ENCODE measurements around the gene WDR91. TPM values are rescaled to one million over a fixed set of nuclear protein-coding genes. Genes with fewer than 3 reads are reported as not detected.

Gene WDR91
- total and polyA plus RNA-seq, 8 donors = 6.3 to 79.4 (median 15.5) TPM

GRCh38 chr7:135166338-135166990 is 44.9 kb downstream of the WDR91 start:
- WGBS, 5 donors = 73 to 90% (median 82%) methylated on average over 17 to 18 of the region's 18 CpGs
- intact Hi-C loops (cut with DNase I; ENCODE audit: low total_unique reads) = loop anchor here (10.0 kb wide), 1 partner anchor 172 kb away; no protein-coding TSS in a partner anchor
- H3K27ac ChIP-seq = peak overlapping the region in 4 of 5 donors; percentile 41 to 99 (median 96)
- no peaks in the 10 kb centered on the region for H3K27me3 ChIP-seq
- no peak for TF ChIP-seq EP300 (IDR thresholded peaks at IDR 0.05)
- peaks cover 32 to 67% (median 58%) of the 10 kb centered on the region in 4 donors for H3K4me1 ChIP-seq
- no peaks in the 10 kb centered on the region for H3K9me3 ChIP-seq
- H3K36me3 ChIP-seq = peaks cover 31 to 56% (median 50%) of the 10 kb centered on the region in 4 donors
- DNase-seq = peak in 1 of 2 donors; percentile 53
- H3K4me3 ChIP-seq = no peak overlapping the region

GRCh38 chr7:135165862-135166261 is 45.5 kb downstream of the WDR91 start:
- peaks cover 31 to 56% (median 50%) of the 10 kb centered on the region in 4 donors for H3K36me3 ChIP-seq
- no peaks in the 10 kb centered on the region for H3K27me3 ChIP-seq
- no peak for TF ChIP-seq CTCF (IDR thresholded peaks at IDR 0.05)
- TF ChIP-seq EP300 (IDR thresholded peaks at IDR 0.05) = no peak
- TF ChIP-seq POLR2AphosphoS5 (IDR thresholded peaks at IDR 0.05) = no peak
- TF ChIP-seq POLR2A (IDR thresholded peaks at IDR 0.05) = no peak
- no peaks in the 10 kb centered on the region for H3K9me3 ChIP-seq
- 74 to 90% (median 82%) methylated on average over 4 of the region's 4 CpGs for WGBS, 5 donors
- H3K4me3 ChIP-seq = no peak overlapping the region
- no peak for DNase-seq
- peak overlapping the region in 3 of 5 donors; percentile 96 to 99 (median 97) for H3K27ac ChIP-seq
- H3K4me1 ChIP-seq = peaks cover 31 to 67% (median 58%) of the 10 kb centered on the region in 4 donors
- intact Hi-C loops (cut with DNase I; ENCODE audit: low total_unique reads) = loop anchor here (10.0 kb wide), 1 partner anchor 171 kb away; no protein-coding TSS in a partner anchor

DNA sequence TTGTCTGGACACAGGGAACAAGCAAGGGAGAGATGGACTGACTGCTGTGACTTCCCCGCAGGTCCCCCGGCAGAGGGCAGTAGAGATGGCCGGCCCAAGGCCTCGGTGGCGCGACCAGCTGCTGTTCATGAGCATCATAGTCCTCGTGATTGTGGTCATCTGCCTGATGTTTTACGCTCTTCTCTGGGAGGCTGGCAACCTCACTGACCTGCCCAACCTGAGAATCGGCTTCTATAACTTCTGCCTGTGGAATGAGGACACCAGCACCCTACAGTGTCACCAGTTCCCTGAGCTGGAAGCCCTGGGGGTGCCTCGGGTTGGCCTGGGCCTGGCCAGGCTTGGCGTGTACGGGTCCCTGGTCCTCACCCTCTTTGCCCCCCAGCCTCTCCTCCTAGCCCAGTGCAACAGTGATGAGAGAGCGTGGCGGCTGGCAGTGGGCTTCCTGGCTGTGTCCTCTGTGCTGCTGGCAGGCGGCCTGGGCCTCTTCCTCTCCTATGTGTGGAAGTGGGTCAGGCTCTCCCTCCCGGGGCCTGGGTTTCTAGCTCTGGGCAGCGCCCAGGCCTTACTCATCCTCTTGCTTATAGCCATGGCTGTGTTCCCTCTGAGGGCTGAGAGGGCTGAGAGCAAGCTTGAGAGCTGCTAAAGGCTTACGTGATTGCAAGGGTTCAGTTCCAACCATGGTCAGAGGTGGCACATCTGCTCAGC is 46.8 kb downstream of the WDR91 start:
- DNase-seq = no peak
- intact Hi-C loops (cut with DNase I; ENCODE audit: low total_unique reads) = loop anchor here (10.0 kb wide), 1 partner anchor 170 kb away; no protein-coding TSS in a partner anchor
- peaks cover 39 to 75% (median 63%) of the 10 kb centered on the region in 4 donors for H3K4me1 ChIP-seq
- H3K36me3 ChIP-seq = peaks cover 31 to 56% (median 50%) of the 10 kb centered on the region in 4 donors
- no peak overlapping the region for H3K4me3 ChIP-seq
- WGBS, 5 donors = 77 to 86% (median 83%) methylated on average over 17 to 18 of the region's 18 CpGs
- H3K27ac ChIP-seq = peak overlapping the region; percentile 0 to 97 (median 35)
- no peaks in the 10 kb centered on the region for H3K9me3 ChIP-seq
- no peaks in the 10 kb centered on the region for H3K27me3 ChIP-seq
- TF ChIP-seq POLR2A (IDR thresholded peaks at IDR 0.05) = no peak
- no peak for TF ChIP-seq POLR2AphosphoS5 (IDR thresholded peaks at IDR 0.05)
- no peak for TF ChIP-seq EP300 (IDR thresholded peaks at IDR 0.05)
- TF ChIP-seq CTCF (IDR thresholded peaks at IDR 0.05) = no peak

- intact Hi-C loops (cut with DNase I; ENCODE audit: low total_unique reads) = loop anchor here (10.0 kb wide), 1 partner anchor 168 kb away; no protein-coding TSS in a partner anchor
These were observed 48.8 kb downstream of the WDR91 start for GRCh38 chr7:135162382-135163001.

GRCh38 chr7:135161669-135162068 is 49.7 kb downstream of the WDR91 start:
- Histone ChIP-seq H3K9me3 (peaks cover 0 to 8% (median 0%) of the 10 kb centered on the region in 4 donors), H3K4me1 (peaks cover 18 to 62% (median 51%) of the 10 kb centered on the region in 4 donors), H3K27me3 (no peaks in the 10 kb centered on the region), H3K36me3 (peaks cover 18 to 52% (median 35%) of the 10 kb centered on the region in 4 donors), H3K27ac (peak overlapping the region in 4 of 5 donors; percentile 8 to 85 (median 69)), H3K4me3 (no peak overlapping the region)
- no peak for DNase-seq
- intact Hi-C loops (cut with DNase I; ENCODE audit: low total_unique reads) = loop anchor here (10.0 kb wide), 1 partner anchor 167 kb away; no protein-coding TSS in a partner anchor
- TF ChIP-seq POLR2AphosphoS5 (IDR thresholded peaks at IDR 0.05) (no peak), CTCF (IDR thresholded peaks at IDR 0.05) (no peak), POLR2A (IDR thresholded peaks at IDR 0.05) (no peak), EP300 (IDR thresholded peaks at IDR 0.05) (no peak)
- WGBS, 5 donors = 79 to 87% (median 82%) methylated on average over 5 to 6 of the region's 6 CpGs

More at GRCh38 chr7:135162382-135163001, 48.8 kb downstream of the WDR91 start:
- WGBS, 5 donors = 95 to 99% (median 95%) methylated on average over 2 of the region's 2 CpGs
- Histone ChIP-seq H3K4me1 (peaks cover 23 to 70% (median 57%) of the 10 kb centered on the region in 4 donors), H3K9me3 (no peaks in the 10 kb centered on the region), H3K27ac (peak overlapping the region in 4 of 5 donors; percentile 8 to 85 (median 69)), H3K36me3 (peaks cover 26 to 52% (median 42%) of the 10 kb centered on the region in 4 donors), H3K4me3 (no peak overlapping the region), H3K27me3 (no peaks in the 10 kb centered on the region)
- no peak for DNase-seq
- no peak for TF ChIP-seq POLR2A (IDR thresholded peaks at IDR 0.05)
- TF ChIP-seq EP300 (IDR thresholded peaks at IDR 0.05) = no peak
